Measurements from ENCODE around the gene MRS2.

DNA sequence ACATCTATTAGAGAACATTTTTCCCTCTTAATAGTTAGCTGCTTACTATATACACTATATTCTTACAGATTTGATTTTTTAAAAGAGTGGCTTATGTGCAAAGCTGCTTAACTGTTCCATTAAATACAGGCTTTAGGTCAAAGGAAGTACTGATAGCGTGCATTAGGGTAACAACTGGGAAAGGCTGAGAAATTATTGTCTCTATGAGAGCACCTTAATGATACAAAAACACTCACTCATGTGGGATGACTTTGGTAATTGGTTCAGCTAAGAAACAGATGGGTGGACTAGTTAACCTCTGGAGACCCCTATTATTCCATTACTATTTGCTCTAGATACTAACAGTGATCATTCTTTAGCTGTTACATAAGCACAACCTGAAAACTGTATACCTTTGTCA is 48.9 kb upstream of the MRS2 start:
- TF ChIP-seq, protein P1, sequence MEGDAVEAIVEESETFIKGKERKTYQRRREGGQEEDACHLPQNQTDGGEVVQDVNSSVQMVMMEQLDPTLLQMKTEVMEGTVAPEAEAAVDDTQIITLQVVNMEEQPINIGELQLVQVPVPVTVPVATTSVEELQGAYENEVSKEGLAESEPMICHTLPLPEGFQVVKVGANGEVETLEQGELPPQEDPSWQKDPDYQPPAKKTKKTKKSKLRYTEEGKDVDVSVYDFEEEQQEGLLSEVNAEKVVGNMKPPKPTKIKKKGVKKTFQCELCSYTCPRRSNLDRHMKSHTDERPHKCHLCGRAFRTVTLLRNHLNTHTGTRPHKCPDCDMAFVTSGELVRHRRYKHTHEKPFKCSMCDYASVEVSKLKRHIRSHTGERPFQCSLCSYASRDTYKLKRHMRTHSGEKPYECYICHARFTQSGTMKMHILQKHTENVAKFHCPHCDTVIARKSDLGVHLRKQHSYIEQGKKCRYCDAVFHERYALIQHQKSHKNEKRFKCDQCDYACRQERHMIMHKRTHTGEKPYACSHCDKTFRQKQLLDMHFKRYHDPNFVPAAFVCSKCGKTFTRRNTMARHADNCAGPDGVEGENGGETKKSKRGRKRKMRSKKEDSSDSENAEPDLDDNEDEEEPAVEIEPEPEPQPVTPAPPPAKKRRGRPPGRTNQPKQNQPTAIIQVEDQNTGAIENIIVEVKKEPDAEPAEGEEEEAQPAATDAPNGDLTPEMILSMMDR (conservative IDR thresholded peaks at IDR 0.05; ENCODE audit: low read depth, low read length) = no peak
- TF ChIP-seq EZH2 (IDR thresholded peaks at IDR 0.05; ENCODE audit: low read length, unreplicated experiment) = no peak
